HepG2 (cell line): ENCODE data around the gene ABCG8. TPM values are rescaled to one million over a fixed set of nuclear protein-coding genes. Genes with fewer than 3 reads are reported as not detected.

Experiments used
- ATAC-seq: fragments of 200-7000 bp; cut with Tn5 transposase; 3 replicates; pipeline ENCODE4 v1.9.1; 2020; ENCODE audit warnings: mild to moderate bottlenecking, moderate library complexity
- BruUV-seq: library from RNA; stranded (reverse); fragments of 400-500 nt; replicated peaks from 2 replicates; lab custom pipeline; 2021; lab: Mats Ljungman, UMichigan
- CTCF ChIA-PET: fragments of 300-600 bp; formaldehyde crosslinking; extraction: SDS; loops from one replicate; lab custom pipeline; 2021; ENCODE audit warnings: low total read pairs, inconsistent platforms, low intra/inter-chr PET ratio; lab: Yijun Ruan, JAX
- POLR2A ChIA-PET: fragments of 350-600 bp; sonication (Branson Sonifier 250); formaldehyde crosslinking; loops from one replicate; lab custom pipeline; 2020; ENCODE audit warnings: antibody characterized with exemption, inconsistent platforms; lab: Yijun Ruan, JAX
- DNase-seq: peaks from one replicate; pipeline ENCODE4 v3.0.0-alpha.2; 2015; ENCODE audit warnings: low spot score
- FAIRE-seq: peaks from 3 replicates; lab custom pipeline; 2011; peaks lifted over from hg19 to GRCh38; lab: Jason Lieb, UNC
- H2AFZ ChIP-seq: one replicate; pipeline ENCODE4 v1.6.1; 2011; ENCODE audit warnings: low read length, inconsistent platforms
- H3K27ac ChIP-seq: fragments of 300-600 bp; 3 replicates; pipeline ENCODE4 v1.8.0; 2011; ENCODE audit warnings: mixed run types, mild to moderate bottlenecking, mixed read lengths, low read length, inconsistent platforms; ENCODE audit not compliant: insufficient read depth; ENCODE audit errors: extremely low read length
- H3K27me3 ChIP-seq, 2 experiments: fragments of 200-600 bp in 1 of 2; 2 replicates in 1 of 2; 3 replicates in 1 of 2; pipeline versions ENCODE4 v1.6.0 to v1.8.0; 2011; ENCODE audit warnings: low read length in 2 of 2, mild to moderate bottlenecking in 2 of 2, moderate library complexity in 2 of 2, inconsistent platforms in 1 of 2; ENCODE audit not compliant: insufficient read depth in 2 of 2, control insufficient read depth in 1 of 2
- H3K36me3 ChIP-seq, 2 experiments: fragments of 200-600 bp in 1 of 2; replicated peaks in 1 of 2; 2 replicates in 1 of 2; 3 replicates in 1 of 2; pipeline versions ENCODE4 v1.5.1 to v1.8.0; 2011; ENCODE audit warnings: low read length in 2 of 2, inconsistent platforms in 1 of 2; ENCODE audit not compliant: insufficient read depth in 2 of 2, control insufficient read depth in 1 of 2
- H3K4me1 ChIP-seq: 2 replicates; pipeline ENCODE4 v1.5.1; 2012; ENCODE audit warnings: low read length, inconsistent platforms; ENCODE audit not compliant: insufficient read depth
- H3K4me2 ChIP-seq: 2 replicates; pipeline ENCODE4 v1.6.0; 2011; ENCODE audit warnings: low read depth, low read length, inconsistent platforms
- H3K4me3 ChIP-seq, 3 experiments: fragments of 200-600 bp in 1 of 3; sonication (generic), shearing (Covaris generic) in 1 of 3; replicated peaks in 1 of 3; 2 replicates each; pipeline ENCODE4 v1.5.1; 2011 to 2016; ENCODE audit warnings: low read length in 3 of 3, inconsistent platforms in 2 of 3, low read depth in 2 of 3, mild to moderate bottlenecking in 2 of 3, control low read depth in 1 of 3, mixed read lengths in 1 of 3; ENCODE audit not compliant: insufficient read depth in 1 of 3
- H3K79me2 ChIP-seq: one replicate; pipeline ENCODE4 v1.6.1; 2011; ENCODE audit warnings: low read length, inconsistent platforms; ENCODE audit not compliant: insufficient read depth
- H3K9ac ChIP-seq: 2 replicates; pipeline ENCODE4 v1.6.0; 2011; ENCODE audit warnings: mild to moderate bottlenecking, low read depth, low read length, inconsistent platforms; ENCODE audit not compliant: insufficient read depth
- H3K9me3 ChIP-seq: 2 replicates; pipeline ENCODE4 v1.5.1; 2012; ENCODE audit warnings: mild to moderate bottlenecking, low read length
- H4K20me1 ChIP-seq: 2 replicates; pipeline ENCODE4 v1.6.0; 2011; ENCODE audit warnings: inconsistent platforms, mild to moderate bottlenecking, low read length, moderate library complexity; ENCODE audit not compliant: insufficient read depth
- CHD2 ChIP-seq: IDR thresholded peaks from 2 replicates; pipeline ENCODE4 v1.6.1; 2011; ENCODE audit warnings: low read depth, low read length, improper control_type of control experiment
- MYC ChIP-seq: sonication (generic); formaldehyde crosslinking; IDR thresholded peaks from 2 replicates; pipeline ENCODE4 v1.9.0; 2021; ENCODE audit warnings: missing genetic modification reagents, borderline replicate concordance
- RARG ChIP-seq: sonication (generic); formaldehyde crosslinking; IDR thresholded peaks from 2 replicates; pipeline ENCODE4 v1.4.0; 2020; ENCODE audit warnings: low read depth, mild to moderate bottlenecking, missing genetic modification reagents
- ZNF121 ChIP-seq: sonication (generic); formaldehyde crosslinking; IDR thresholded peaks from 2 replicates; pipeline ENCODE4 v1.5.0; 2020; ENCODE audit warnings: mild to moderate bottlenecking, missing genetic modification reagents
- ZNF510 ChIP-seq: sonication (generic); formaldehyde crosslinking; IDR thresholded peaks from 2 replicates; pipeline ENCODE4 v1.4.0; 2020; ENCODE audit warnings: low read depth, mild to moderate bottlenecking, missing genetic modification reagents
- WGBS: methylation state at CpG from one replicate; pipeline ENCODE4 v1.1.6; 2017; ENCODE audit warnings: low lambda C conversion rate; 5-methylcytosine and 5-hydroxymethylcytosine counted together
- in situ Hi-C: cut with HindIII; loops from 2 replicates; pipeline ENCODE4 v1.10.0; 2017; ENCODE audit warnings: low pct_unique_long_range_greater_than_20kb; ENCODE audit not compliant: extremely low pct_ligation_motif_present
- intact Hi-C: fragments of 100-400 bp; cut with micrococcal nuclease; formaldehyde crosslinking; loops from one replicate; pipeline ENCODE4 v1.10.0; 2022; ENCODE audit not compliant: unreplicated experiment
- polyA plus RNA-seq, 8 experiments: library from polyadenylated mRNA; depleted of rRNA in 3 of 8; stranded (reverse) in 7 of 8; unstranded in 1 of 8; fragments of >200 nt; fragmentation: Illumina TruSeq in 4 of 8; extraction: Trizol in 4 of 8; gene quantifications; 2 replicates each; pipeline versions ENCODE4 v1.2.1 to v1.2.3, GENCODE V29; 2011 to 2016; ENCODE audit warnings: low read depth in 4 of 8, missing spikeins in 1 of 8, mixed read lengths in 1 of 8; ENCODE audit not compliant: insufficient read depth in 1 of 8
- total RNA-seq, 5 experiments: library from RNA; depleted of rRNA; stranded (reverse); fragments of >200 nt; fragmentation: Illumina TruSeq; extraction: Trizol; gene quantifications; 2 replicates each; pipeline ENCODE4 v1.2.3, GENCODE V29; 2016; ENCODE audit warnings: low read depth in 1 of 5
- TF ChIP-seq, protein P1 (sequence below): sonication (generic); formaldehyde crosslinking; IDR thresholded peaks from 2 replicates; pipeline ENCODE4 v1.8.0; 2022; ENCODE audit warnings: mild to moderate bottlenecking, missing genetic modification reagents, moderate library complexity
- TF ChIP-seq, protein P2 (sequence below): sonication (generic); formaldehyde crosslinking; IDR thresholded peaks from 2 replicates; pipeline ENCODE4 v1.9.0; 2022; ENCODE audit warnings: missing genetic modification reagents, mild to moderate bottlenecking, borderline replicate concordance

The ABCG8 gene
- total and polyA plus RNA-seq, 2 of the 13 experiments (the other 11 are each of a cell fraction or from before 2014, with no cell fraction given): 8.1 to 8.8 TPM

GRCh38 chr2:43790147-43790546, 48.6 kb upstream of the ABCG8 start:
- CTCF ChIA-PET: no interaction called here
- intact Hi-C loops: no loop called here
- Histone ChIP-seq H2AFZ (no peak overlapping the region), H3K27me3 (no peaks in the 10 kb centered on the region), H3K36me3 (peaks cover 0 to 2% of the 10 kb centered on the region in 2 experiments; a peak in 2 of 5 replicates), H3K4me3 (no peak overlapping the region), H3K27ac (no peak overlapping the region), H3K4me1 (peaks cover 10% of the 10 kb centered on the region), H3K79me2 (no peaks in the 10 kb centered on the region), H4K20me1 (no peaks in the 10 kb centered on the region), H3K9me3 (no peaks in the 10 kb centered on the region), H3K4me2 (no peak overlapping the region), H3K9ac (no peak overlapping the region)
- TF ChIP-seq, protein P1, sequence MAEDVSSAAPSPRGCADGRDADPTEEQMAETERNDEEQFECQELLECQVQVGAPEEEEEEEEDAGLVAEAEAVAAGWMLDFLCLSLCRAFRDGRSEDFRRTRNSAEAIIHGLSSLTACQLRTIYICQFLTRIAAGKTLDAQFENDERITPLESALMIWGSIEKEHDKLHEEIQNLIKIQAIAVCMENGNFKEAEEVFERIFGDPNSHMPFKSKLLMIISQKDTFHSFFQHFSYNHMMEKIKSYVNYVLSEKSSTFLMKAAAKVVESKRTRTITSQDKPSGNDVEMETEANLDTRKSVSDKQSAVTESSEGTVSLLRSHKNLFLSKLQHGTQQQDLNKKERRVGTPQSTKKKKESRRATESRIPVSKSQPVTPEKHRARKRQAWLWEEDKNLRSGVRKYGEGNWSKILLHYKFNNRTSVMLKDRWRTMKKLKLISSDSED (CRISPR knock-in tag): no peak
- TF ChIP-seq MYC: no peak
- no peak for TF ChIP-seq RARG (CRISPR knock-in tag)
- no peak for TF ChIP-seq ZNF510 (CRISPR knock-in tag)
- POLR2A ChIA-PET: interaction anchor here (1.4 kb wide), 1 partner anchor 49 kb away, joined by 3 read pairs; the partner anchor contains the start of gene ABCG8
- 93% methylated on average over 5 of the region's 5 CpGs for WGBS
- BruUV-seq: no TSS peak
- ATAC-seq (no peak), FAIRE-seq (no peak), DNase-seq (no peak)
- in situ Hi-C loops: no loop called here

- Histone ChIP-seq H3K36me3 (peaks cover 0 to 2% of the 10 kb centered on the region in 2 experiments; a peak in 2 of 5 replicates), H3K79me2 (no peaks in the 10 kb centered on the region), H3K27ac (no peak overlapping the region), H2AFZ (no peak overlapping the region)
- intact Hi-C loops: no loop called here
- in situ Hi-C loops: no loop called here
- peak; percentile 23 for FAIRE-seq
- TF ChIP-seq, protein P2, sequence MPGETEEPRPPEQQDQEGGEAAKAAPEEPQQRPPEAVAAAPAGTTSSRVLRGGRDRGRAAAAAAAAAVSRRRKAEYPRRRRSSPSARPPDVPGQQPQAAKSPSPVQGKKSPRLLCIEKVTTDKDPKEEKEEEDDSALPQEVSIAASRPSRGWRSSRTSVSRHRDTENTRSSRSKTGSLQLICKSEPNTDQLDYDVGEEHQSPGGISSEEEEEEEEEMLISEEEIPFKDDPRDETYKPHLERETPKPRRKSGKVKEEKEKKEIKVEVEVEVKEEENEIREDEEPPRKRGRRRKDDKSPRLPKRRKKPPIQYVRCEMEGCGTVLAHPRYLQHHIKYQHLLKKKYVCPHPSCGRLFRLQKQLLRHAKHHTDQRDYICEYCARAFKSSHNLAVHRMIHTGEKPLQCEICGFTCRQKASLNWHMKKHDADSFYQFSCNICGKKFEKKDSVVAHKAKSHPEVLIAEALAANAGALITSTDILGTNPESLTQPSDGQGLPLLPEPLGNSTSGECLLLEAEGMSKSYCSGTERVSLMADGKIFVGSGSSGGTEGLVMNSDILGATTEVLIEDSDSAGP (CRISPR knock-in tag): peak; percentile 80
- TF ChIP-seq ZNF121 (peak; percentile 0), CHD2 (no peak)
- TF ChIP-seq, all 625 proteins: peak for 2
- H3K4me3 ChIP-seq: no peak overlapping the region
- H3K4me1 ChIP-seq: peaks cover 10% of the 10 kb centered on the region
- H3K9me3 ChIP-seq: no peaks in the 10 kb centered on the region
- ATAC-seq (peak; percentile 44; the same call in 1 of the 3 replicates), DNase-seq (no peak)
- no peak overlapping the region for H3K9ac ChIP-seq
- 90% methylated on average over 2 of the region's 2 CpGs for WGBS
- BruUV-seq: no TSS peak
- no peaks in the 10 kb centered on the region for H3K27me3 ChIP-seq
- ChIA-PET CTCF (no interaction called here), POLR2A (interaction anchor here (1.4 kb wide), 1 partner anchor 48 kb away, joined by 3 read pairs; the partner anchor contains the start of gene ABCG8)
- H4K20me1 ChIP-seq: no peaks in the 10 kb centered on the region
- H3K4me2 ChIP-seq: no peak overlapping the region
These were observed 47.6 kb upstream of the ABCG8 start for GRCh38 chr2:43791035-43791765.
